ACC112 (cell line): Measurements from ENCODE around the gene PAGE4.

Experiments
- H2AFZ ChIP-seq: fragments of 200-600 bp; sonication (generic); one replicate; pipeline ENCODE4 v1.6.0; 2017; ENCODE audit warnings: antibody characterized with exemption, low read length; ENCODE audit not compliant: unreplicated experiment
- H3K27ac ChIP-seq: fragments of 200-600 bp; sonication (generic); 2 replicates; pipeline ENCODE4 v1.5.1; 2014; ENCODE audit warnings: low read depth, mild to moderate bottlenecking, antibody characterized with exemption, low read length, moderate library complexity
- H3K27me3 ChIP-seq: fragments of 200-600 bp; sonication (generic); 2 replicates; pipeline ENCODE4 v1.6.1; 2014; ENCODE audit warnings: mild to moderate bottlenecking, antibody characterized with exemption, low read length, moderate library complexity, mixed read lengths; ENCODE audit not compliant: insufficient read depth
- H3K36me3 ChIP-seq: fragments of 200-600 bp; sonication (generic); 2 replicates; pipeline ENCODE4 v1.6.1; 2016; ENCODE audit warnings: mild to moderate bottlenecking, antibody characterized with exemption, low read length, moderate library complexity, mixed read lengths; ENCODE audit not compliant: insufficient read depth
- H3K4me1 ChIP-seq: fragments of 200-600 bp; sonication (generic); one replicate; pipeline ENCODE4 v1.6.1; 2016; ENCODE audit warnings: low read length, mixed read lengths; ENCODE audit not compliant: insufficient read depth, unreplicated experiment, control insufficient read depth
- H3K4me3 ChIP-seq: fragments of 200-600 bp; sonication (generic); 2 replicates; pipeline ENCODE4 v1.5.1; 2014; ENCODE audit warnings: mild to moderate bottlenecking, low read depth, low read length
- H3K79me2 ChIP-seq: fragments of 200-600 bp; sonication (generic); one replicate; pipeline ENCODE4 v1.6.0; 2016; ENCODE audit warnings: low read length; ENCODE audit not compliant: control insufficient read depth, unreplicated experiment, insufficient read depth

PAGE4 gene

GRCh38 chrX:49844611-49845010, 15.5 kb downstream of the PAGE4 start:
- Histone ChIP-seq H3K4me3 (no peak overlapping the region), H3K4me1 (no peaks in the 10 kb centered on the region), H3K27me3 (peaks cover 12% of the 10 kb centered on the region; the same call in 1 of the 2 replicates), H2AFZ (no peak overlapping the region), H3K36me3 (no peaks in the 10 kb centered on the region), H3K79me2 (no peaks in the 10 kb centered on the region), H3K27ac (no peak overlapping the region)

- no peak overlapping the region for H3K4me3 ChIP-seq
- H3K4me1 ChIP-seq = no peaks in the 10 kb centered on the region
- no peak overlapping the region for H3K27ac ChIP-seq
- peaks cover 12% of the 10 kb centered on the region; the same call in 1 of the 2 replicates for H3K27me3 ChIP-seq
- H3K36me3 ChIP-seq = no peaks in the 10 kb centered on the region
- no peak overlapping the region for H2AFZ ChIP-seq
- H3K79me2 ChIP-seq = no peaks in the 10 kb centered on the region
Measured at GRCh38 chrX:49845701-49846403, 16.7 kb downstream of the PAGE4 start.

- no peaks in the 10 kb centered on the region for H3K36me3 ChIP-seq
- no peak overlapping the region for H3K27ac ChIP-seq
- no peaks in the 10 kb centered on the region for H3K79me2 ChIP-seq
- no peak overlapping the region for H3K4me3 ChIP-seq
- no peaks in the 10 kb centered on the region for H3K4me1 ChIP-seq
- H2AFZ ChIP-seq = no peak overlapping the region
- peaks cover 12% of the 10 kb centered on the region; the same call in 1 of the 2 replicates for H3K27me3 ChIP-seq
Measured at GRCh38 chrX:49846522-49846921, 17.4 kb downstream of the PAGE4 start.

- Histone ChIP-seq H3K36me3 (no peaks in the 10 kb centered on the region), H3K79me2 (no peaks in the 10 kb centered on the region), H3K27ac (no peak overlapping the region), H3K4me1 (no peaks in the 10 kb centered on the region), H3K27me3 (peaks cover 12% of the 10 kb centered on the region; the same call in 1 of the 2 replicates), H3K4me3 (no peak overlapping the region), H2AFZ (no peak overlapping the region)
Measured at GRCh38 chrX:49848275-49848674, 19.2 kb downstream of the PAGE4 start.

- H3K27me3 ChIP-seq = peaks cover 14% of the 10 kb centered on the region; the same call in 1 of the 2 replicates
- no peaks in the 10 kb centered on the region for H3K79me2 ChIP-seq
- no peak overlapping the region for H3K4me3 ChIP-seq
- H3K27ac ChIP-seq = no peak overlapping the region
- no peak overlapping the region for H2AFZ ChIP-seq
- H3K36me3 ChIP-seq = no peaks in the 10 kb centered on the region
- no peaks in the 10 kb centered on the region for H3K4me1 ChIP-seq
Measured at GRCh38 chrX:49850028-49850427, 20.9 kb downstream of the PAGE4 start.

- Histone ChIP-seq H3K4me1 (no peaks in the 10 kb centered on the region), H2AFZ (no peak overlapping the region), H3K36me3 (no peaks in the 10 kb centered on the region), H3K4me3 (no peak overlapping the region), H3K79me2 (no peaks in the 10 kb centered on the region), H3K27me3 (peaks cover 8% of the 10 kb centered on the region), H3K27ac (no peak overlapping the region)
Measured at GRCh38 chrX:49853661-49854060, 24.6 kb downstream of the PAGE4 start.

GRCh38 chrX:49856819-49857218, 27.7 kb downstream of the PAGE4 start:
- H3K4me1 ChIP-seq = no peaks in the 10 kb centered on the region
- H3K27ac ChIP-seq = no peak overlapping the region
- H2AFZ ChIP-seq = no peak overlapping the region
- H3K36me3 ChIP-seq = no peaks in the 10 kb centered on the region
- H3K27me3 ChIP-seq = peaks cover 10% of the 10 kb centered on the region
- H3K79me2 ChIP-seq = no peaks in the 10 kb centered on the region
- H3K4me3 ChIP-seq = no peak overlapping the region

- H3K79me2 ChIP-seq = no peaks in the 10 kb centered on the region
Measured at GRCh38 chrX:49858341-49858740, 29.2 kb downstream of the PAGE4 start.

GRCh38 chrX:49859491-49859890, 30.4 kb downstream of the PAGE4 start:
- Histone ChIP-seq H3K4me3 (no peak overlapping the region), H3K36me3 (no peaks in the 10 kb centered on the region), H3K79me2 (no peaks in the 10 kb centered on the region), H2AFZ (no peak overlapping the region), H3K27ac (no peak overlapping the region), H3K4me1 (no peaks in the 10 kb centered on the region), H3K27me3 (peaks cover 6% of the 10 kb centered on the region)

More at GRCh38 chrX:49858341-49858740, 29.2 kb downstream of the PAGE4 start:
- Histone ChIP-seq H3K36me3 (no peaks in the 10 kb centered on the region), H3K27ac (no peak overlapping the region), H3K4me3 (no peak overlapping the region), H2AFZ (no peak overlapping the region), H3K27me3 (peaks cover 10% of the 10 kb centered on the region), H3K4me1 (no peaks in the 10 kb centered on the region)

- Histone ChIP-seq H3K27me3 (peaks cover 4% of the 10 kb centered on the region; the same call in 1 of the 2 replicates), H3K4me1 (no peaks in the 10 kb centered on the region), H3K27ac (no peak overlapping the region), H3K79me2 (no peaks in the 10 kb centered on the region), H2AFZ (no peak overlapping the region), H3K4me3 (no peak overlapping the region), H3K36me3 (no peaks in the 10 kb centered on the region)
Measured at GRCh38 chrX:49860867-49861535, 31.9 kb downstream of the PAGE4 start.

- Histone ChIP-seq H3K27ac (no peak overlapping the region), H3K27me3 (peaks cover 6% of the 10 kb centered on the region), H3K4me3 (no peak overlapping the region), H3K79me2 (no peaks in the 10 kb centered on the region), H3K36me3 (no peaks in the 10 kb centered on the region), H3K4me1 (no peaks in the 10 kb centered on the region), H2AFZ (no peak overlapping the region)
Measured at GRCh38 chrX:49862093-49862492, 33.0 kb downstream of the PAGE4 start.
